Right renal pelvis (tissue), 4 donors: ENCODE data around the gene MMP23B. TPM values are rescaled to one million over a fixed set of nuclear protein-coding genes. Genes with fewer than 3 reads are reported as not detected.

Experiments used
- polyA plus RNA-seq, 4 donors: library from polyadenylated mRNA; unstranded; fragments of 120-200 nt; gene quantifications; one replicate each; pipeline ENCODE4 v1.2.1, GENCODE V29; 2013; ENCODE audit not compliant: insufficient read length in 4 of 4

Gene MMP23B
- polyA plus RNA-seq, 4 donors = 16.9 to 38.6 (median 21.7) TPM

Other genes with a start within 250 kb of the MMP23B start
- 100 to 1,000 TPM; 232 to 273 (median 238) TPM for gene CCNL2, start 232.8 kb upstream of the MMP23B start, polyA plus RNA-seq
- gene MRPL20, start 224.9 kb upstream of the MMP23B start, polyA plus RNA-seq = 100 to 1,000 TPM; 110 to 137 (median 115) TPM
- gene ANKRD65, start 210.9 kb upstream of the MMP23B start, polyA plus RNA-seq = 10 to 100 TPM in 2 of 4 donors, 1 to 10 TPM in 2; 6.6 to 19.9 (median 11.9) TPM
- 10 to 100 TPM; 53.9 to 92.3 (median 63.1) TPM for gene VWA1, start 196.5 kb upstream of the MMP23B start, polyA plus RNA-seq
- 1 to 10 TPM; 1.4 to 3.1 (median 3.1) TPM for gene ATAD3C, start 182.5 kb upstream of the MMP23B start, polyA plus RNA-seq
- 10 to 100 TPM in 2 of 4 donors, 1 to 10 TPM in 2; 9.1 to 15.9 (median 12.4) TPM for gene ATAD3B, start 160.4 kb upstream of the MMP23B start, polyA plus RNA-seq
- 10 to 100 TPM; 20.2 to 25.6 (median 21.4) TPM for gene ATAD3A, start 120.0 kb upstream of the MMP23B start, polyA plus RNA-seq
- 1 to 10 TPM; 4.4 to 9.2 (median 4.9) TPM for gene TMEM240, start 91.5 kb upstream of the MMP23B start, polyA plus RNA-seq
- 10 to 100 TPM; 86.8 to 95.0 (median 91.0) TPM for gene SSU72, start 57.3 kb upstream of the MMP23B start, polyA plus RNA-seq
- gene FNDC10, start 32.0 kb upstream of the MMP23B start, polyA plus RNA-seq = 1 to 10 TPM; 1.5 to 4.5 (median 2.6) TPM
- 10 to 100 TPM; 32.2 to 63.4 (median 38.2) TPM for gene MIB2, start 16.7 kb upstream of the MMP23B start, polyA plus RNA-seq
- 10 to 100 TPM; 38.0 to 42.2 (median 40.9) TPM for gene CDK11B, start 26.8 kb downstream of the MMP23B start, polyA plus RNA-seq
- gene SLC35E2B, start 60.6 kb downstream of the MMP23B start, polyA plus RNA-seq = 10 to 100 TPM; 68.3 to 81.6 (median 70.9) TPM
- gene CDK11A, start 92.2 kb downstream of the MMP23B start, polyA plus RNA-seq = 10 to 100 TPM; 22.7 to 34.9 (median 28.6) TPM
- 10 to 100 TPM; 43.4 to 52.3 (median 46.7) TPM for gene NADK, start 146.3 kb downstream of the MMP23B start, polyA plus RNA-seq